ENCODE measurements around the gene LPP.
"Not testable (repeated sequence)": the region's sequence is repeated elsewhere in the genome, so short reads cannot be mapped to it uniquely, and the experiment has no call there.

DNA sequence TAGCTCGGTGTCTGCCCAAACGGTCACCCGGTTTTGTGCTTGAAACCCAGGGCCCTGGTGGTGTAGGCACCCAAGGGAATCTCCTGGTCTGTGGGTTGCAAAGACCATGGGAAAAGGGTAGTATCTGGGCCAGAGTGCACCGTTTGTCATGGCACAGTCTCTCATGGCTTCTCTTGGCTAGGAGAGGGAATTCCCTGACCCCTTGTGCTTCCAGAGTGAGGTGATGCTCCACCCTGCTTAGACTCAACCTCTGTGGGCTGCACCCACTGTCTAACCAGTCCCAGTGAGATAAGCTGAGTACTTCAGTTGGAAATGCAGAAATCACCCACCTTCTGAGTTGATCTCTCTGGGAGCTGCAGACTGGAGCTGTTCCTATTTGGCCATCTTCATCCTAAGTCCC is 274.0 kb downstream of the LPP start:
- not testable (repeated sequence) for TF ChIP-seq FOXP2 (optimal IDR thresholded peaks at IDR 0.05; ENCODE audit: control extremely low read depth, extremely low read length, insufficient read depth); POLR2AphosphoS5 (IDR thresholded peaks at IDR 0.05; ENCODE audit: borderline replicate concordance, low read depth, low read length)

All from SK-N-MC (cell line).